ENCODE data around the gene ACO2.
A peak's percentile ranks its signal among the peaks of the same experiment; 100 is the strongest.
"Not testable (repeated sequence)": the region's sequence is repeated elsewhere in the genome, so short reads cannot be mapped to it uniquely, and the experiment has no call there.

The ACO2 gene
- 75.5 to 102 (median 87.1) reads per million in 4 donors for total RNA-seq

DNA sequence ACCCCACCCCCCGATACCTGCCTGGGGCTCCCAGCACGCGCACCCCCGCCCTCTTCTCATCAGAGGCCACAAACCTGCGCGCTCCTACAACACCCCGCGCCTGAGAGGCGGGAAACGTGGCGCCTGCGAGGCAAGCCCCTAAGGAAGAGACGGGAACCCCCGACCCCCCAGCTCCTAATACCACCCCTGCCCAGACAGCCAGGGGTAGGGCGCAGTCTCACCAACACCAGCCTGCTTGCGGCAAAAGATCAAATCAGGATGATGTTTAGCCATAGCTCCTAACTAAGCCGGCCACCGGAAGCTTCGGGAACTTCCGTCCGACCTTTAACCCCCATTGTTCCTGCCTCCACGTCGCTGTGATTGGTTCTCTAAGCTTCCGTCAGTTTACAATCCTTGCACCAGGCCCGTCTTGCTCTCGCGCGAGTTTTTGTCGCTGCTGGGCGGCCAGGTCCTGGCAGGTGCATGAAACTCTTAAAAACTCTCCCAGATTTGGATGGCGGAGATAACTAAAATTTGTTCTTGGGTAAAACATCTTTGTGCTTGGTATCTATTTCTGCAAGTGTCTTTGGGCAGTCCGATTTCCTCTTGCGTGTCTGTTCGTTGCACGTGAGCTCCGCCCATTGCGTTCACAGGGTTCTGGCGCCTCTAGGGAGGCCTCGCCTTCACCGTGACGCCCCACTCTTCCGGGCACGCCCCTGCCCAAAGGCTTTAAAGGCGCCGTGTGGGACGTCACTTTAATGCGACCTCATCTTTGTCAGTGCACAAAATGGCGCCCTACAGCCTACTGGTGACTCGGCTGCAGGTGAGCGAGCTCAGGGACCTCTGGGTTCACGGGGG is at the start of gene ACO2, which contains the start of gene PHF5A:
ACO2 (plus strand) TSS at position 737 of the 837 bp plus-strand sequence; CDS start at position 767, 30 bp downstream.
PHF5A (minus strand) TSS at position 312 of the 837 bp plus-strand sequence; CDS start at position 273, 39 bp downstream.
- DNase-seq = peak; percentile 93 to 98 (median 95)

DNA sequence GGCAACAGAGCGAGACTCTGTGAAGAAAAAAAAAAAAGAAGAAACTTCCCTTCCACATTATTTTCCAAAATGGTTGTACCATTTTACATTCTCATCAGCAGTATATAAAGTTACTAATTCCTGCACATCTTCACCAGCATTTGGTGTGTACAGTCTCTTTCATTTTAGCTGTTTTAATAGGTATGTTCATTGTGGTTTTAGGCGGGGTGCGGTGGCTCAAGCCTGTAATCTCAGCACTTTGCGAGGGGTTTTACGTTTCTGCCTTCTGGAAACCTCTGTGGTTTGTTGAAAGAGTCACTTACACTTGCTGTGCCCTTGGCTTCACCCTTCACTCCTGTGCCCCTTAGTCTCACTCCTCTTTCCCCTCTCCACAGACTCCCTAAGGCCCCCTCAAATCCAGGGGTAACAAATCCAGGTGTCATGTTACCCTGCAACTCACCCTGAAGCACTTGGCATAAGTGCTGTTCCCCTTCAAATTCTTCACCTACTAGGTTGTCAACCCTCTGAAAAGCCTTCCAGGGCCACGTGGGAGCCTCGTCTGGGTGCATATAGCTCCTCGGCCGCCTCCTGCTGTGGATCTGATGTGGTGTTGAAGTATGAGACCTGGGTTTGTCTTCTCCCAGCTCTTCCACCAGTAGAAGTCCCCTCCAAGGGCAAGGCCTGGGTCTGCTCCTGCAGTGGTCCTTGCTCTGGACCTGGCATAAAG is 43.1 kb upstream of the ACO2 start:
- peak in 1 of 5 donors; percentile 64 for DNase-seq

GRCh38 chr22:41429232-41429950 is 39.5 kb upstream of the ACO2 start:
- no peak for DNase-seq

DNA sequence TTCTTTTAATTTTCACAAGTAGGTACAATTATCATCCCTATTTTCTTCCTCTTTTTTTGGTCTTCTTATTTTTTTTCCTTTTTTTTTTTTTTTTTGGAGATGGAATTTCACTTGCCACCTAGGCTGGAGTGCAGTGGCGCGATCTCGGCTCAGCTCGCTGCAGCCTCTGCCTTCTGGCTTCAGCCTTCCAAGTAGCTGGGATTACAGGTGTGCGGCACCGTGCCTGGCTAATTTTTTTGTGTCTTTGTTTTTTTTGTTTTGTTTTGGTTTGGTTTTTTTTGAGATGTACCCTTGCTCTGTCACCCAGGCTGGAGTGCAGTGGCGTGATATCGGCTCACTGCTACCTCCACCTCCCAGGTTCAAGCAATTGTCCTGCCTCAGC is 39.0 kb upstream of the ACO2 start:
- no peak for DNase-seq

DNA sequence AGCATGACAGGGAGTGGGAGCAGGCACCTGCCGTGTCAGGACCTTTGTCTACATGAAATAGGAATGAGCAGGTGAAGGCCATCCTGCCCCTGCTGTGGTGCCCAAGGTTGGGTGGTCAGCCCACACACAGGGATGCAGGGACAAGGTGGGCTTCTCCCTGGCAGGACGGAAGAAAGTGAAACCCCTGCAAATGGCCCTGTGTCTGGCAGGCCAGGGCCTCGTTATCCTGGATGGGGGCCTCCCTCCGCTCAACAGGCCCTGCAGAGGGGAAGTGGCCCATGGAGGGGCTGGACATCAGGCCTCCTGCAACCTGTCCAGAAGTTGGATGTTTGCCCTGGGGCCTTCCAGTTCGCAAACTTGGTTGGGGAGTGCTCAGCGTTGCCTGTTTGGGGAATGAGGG is 37.3 kb upstream of the ACO2 start:
- DNase-seq = no peak

DNA sequence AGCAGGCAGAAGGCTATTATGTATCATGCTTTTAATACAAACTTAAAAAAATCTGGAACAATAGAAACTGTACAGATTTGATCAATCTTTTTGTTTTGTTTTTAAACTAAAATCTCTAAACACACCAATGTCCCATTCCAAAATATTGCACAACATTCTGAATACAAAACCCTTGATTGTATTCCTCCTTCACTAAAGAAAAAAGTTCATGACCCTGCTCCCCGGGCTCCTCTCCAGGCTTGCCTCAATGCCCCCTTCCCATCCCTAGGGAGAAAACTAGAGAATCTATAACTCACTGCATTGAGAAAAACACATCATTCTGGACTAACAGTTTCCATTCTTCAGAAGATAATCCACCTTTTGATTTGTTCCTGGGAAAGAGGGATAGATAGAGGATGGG is 35.4 kb upstream of the ACO2 start:
- not testable (repeated sequence) for DNase-seq

- DNase-seq = not testable (repeated sequence)
Observed at GRCh38 chr22:41434361-41435003, 34.4 kb upstream of the ACO2 start.

- DNase-seq = no peak
Observed at GRCh38 chr22:41435560-41435959, 33.4 kb upstream of the ACO2 start.

DNA sequence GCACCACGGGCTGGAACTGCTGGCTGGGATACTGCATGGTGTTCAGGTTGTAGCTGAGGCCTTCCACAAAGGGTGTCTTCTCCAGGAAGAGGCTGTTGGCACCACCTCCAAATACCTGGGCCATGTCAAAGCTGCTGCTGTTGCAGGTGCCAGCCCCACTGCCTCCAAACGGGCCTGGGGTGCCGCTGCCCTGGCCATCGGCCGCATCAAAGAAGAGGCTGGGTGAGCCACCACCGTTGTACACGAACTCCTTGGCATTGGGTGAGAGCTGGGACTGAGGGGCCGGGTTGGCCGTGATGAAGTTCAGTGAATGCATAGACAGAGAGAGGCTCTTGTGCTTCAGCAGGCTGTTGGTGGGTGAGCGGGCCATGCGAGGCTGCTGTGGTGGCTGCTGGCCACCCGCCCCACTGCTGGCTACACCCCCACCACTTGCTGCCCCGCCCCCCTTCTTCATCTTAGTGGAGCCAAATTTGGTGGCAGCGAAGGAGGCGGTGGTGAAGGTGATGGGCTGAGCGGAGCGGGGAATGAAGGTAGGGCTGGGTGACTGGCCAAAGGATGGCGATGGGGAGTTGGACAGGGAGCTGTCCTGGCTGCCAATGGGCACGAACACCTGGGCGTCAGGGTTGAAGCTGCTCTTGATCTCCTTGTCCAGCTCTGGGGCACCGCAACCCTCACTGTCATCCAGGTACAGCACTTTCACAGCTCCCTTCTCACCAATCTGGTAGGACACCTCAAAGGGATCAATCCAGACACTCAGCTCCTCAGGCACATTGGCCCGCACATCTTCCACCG is 32.4 kb upstream of the ACO2 start:
- DNase-seq = no peak

DNA sequence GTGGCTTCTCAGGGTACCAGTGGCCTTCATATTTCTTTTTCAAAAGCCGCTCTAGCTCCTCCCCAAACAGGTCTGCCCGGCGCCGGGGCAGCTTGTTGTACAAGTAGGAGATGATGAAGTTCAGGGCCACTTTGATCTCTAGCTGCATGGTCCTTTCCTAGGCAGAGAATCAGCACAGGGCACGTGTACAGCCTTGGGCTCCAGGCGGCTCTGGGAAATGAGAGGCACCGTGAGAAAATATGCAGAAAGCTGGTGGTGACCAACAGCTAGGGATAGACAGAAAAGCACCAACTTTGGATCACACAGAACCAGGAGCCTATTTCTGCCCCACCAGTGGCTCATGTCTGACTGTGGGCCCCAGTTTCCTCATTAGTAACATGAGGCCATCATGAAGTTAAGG is 31.7 kb upstream of the ACO2 start:
- DNase-seq = no peak

DNA sequence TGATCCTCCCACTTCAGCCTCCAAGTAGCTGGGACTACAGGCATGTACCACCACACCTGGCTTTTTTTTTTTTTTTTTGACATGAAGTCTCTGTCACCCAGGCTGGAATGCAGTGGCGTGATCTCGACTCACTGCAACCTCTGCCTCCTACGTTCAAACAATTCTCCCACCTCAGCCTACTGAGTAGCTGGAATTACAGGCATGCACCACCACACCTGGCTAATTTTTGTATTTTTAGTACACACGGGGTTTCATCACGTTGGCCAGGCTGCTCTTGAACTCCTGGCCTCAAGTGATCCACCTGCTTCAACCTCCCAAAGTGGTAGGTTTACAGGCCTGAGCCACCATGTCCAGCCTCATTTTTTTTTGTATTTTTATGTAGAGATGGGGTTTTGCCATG is 28.4 kb upstream of the ACO2 start:
- DNase-seq = not testable (repeated sequence)

GRCh38 chr22:41442240-41442792 is 26.6 kb upstream of the ACO2 start:
- no peak for DNase-seq

DNA sequence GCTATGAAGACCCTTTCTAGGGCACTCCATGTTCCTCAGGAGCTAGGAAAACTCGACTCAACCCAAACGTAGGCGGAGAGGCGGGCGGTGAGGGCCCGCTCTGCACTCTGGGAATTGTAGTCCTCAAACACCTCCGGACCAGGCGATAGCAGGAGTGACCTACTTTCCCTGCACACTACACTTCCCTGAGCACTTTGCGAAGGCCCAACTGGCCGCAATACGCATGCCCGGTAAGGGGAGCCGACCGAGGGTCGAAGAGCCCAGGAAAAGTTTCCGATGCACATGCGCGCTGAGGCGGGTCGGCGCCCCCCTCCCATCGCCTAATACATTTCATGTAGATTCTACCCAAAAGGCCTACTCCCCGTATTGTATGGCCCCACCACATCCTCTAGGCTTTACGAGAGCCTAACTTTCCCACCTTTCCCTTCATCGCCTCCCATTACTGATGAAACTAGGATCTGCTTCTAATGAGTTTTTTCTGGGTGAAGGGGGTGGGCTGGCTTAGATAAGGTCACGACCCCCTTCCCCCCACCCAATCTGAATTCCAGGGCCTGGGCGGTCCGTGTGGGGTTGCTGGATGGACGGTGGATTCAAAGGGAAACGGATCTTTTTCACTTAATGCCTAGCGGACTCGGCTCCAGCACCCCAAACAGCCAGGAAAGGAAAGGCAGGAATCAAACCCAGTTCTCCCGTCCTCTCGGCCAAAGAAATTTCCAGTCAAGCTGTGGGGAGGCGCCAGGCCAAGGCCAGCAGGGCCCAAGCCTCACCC is 24.4 kb upstream of the ACO2 start:
- peak; percentile 63 to 92 (median 72) for DNase-seq

- peak in 3 of 5 donors; percentile 11 to 34 (median 29) for DNase-seq
Observed at GRCh38 chr22:41445129-41446056, 23.5 kb upstream of the ACO2 start.

GRCh38 chr22:41446057-41446501 is 22.8 kb upstream of the ACO2 start:
- peak in 1 of 5 donors; percentile 11 for DNase-seq

DNA sequence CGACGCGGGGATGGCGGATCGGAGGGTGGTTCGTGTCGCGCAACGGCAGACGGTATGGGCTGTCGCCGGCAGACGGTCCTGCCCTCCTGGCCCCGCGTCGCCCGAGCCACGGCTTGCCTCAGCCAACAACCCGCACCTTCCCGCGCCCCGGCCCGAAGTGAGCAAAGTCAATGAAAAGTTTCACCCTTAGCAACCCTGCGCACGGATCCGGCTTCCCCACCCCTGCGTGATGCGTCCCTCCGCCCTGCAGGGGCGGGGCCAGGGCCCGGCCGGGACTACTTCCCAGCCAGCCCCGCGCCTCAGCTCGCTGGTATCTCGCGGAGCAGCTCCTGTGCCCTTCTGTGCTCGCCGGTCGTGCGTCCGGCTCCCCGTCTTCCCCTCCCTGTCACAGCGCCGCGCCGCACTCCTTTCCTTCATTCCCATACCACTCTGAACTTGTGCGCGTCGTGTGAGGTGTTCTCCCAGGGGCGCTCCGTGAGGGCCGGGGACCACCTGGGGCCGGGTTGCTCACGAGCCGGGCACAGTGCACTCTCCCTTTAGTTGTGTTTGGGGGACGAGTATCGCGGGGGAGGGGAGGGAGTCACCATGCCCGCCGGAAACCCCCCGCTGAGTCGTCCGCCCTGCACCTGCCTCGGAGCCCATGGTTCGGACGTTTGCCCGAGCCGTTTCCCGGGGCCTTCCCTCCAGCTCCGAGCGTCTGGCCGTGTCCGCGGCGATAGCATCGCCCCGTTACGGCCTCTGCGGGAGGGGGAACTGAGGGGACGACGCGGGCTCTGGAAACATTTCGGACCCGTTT is 22.1 kb upstream of the ACO2 start, which contains the start of gene TOB2:
TOB2 (minus strand) TSS at position 163 of the 796 bp plus-strand sequence. CDS start 9,456 bp downstream, outside the sequence.
- DNase-seq = peak; percentile 88 to 95 (median 93)

- peak; percentile 38 to 71 (median 52) for DNase-seq
Observed at GRCh38 chr22:41447435-41448188, 21.3 kb upstream of the ACO2 start.

Data from T-helper 1 cell (primary cell).